Measurements from ENCODE around the gene GABRR2.

The GABRR2 gene

DNA sequence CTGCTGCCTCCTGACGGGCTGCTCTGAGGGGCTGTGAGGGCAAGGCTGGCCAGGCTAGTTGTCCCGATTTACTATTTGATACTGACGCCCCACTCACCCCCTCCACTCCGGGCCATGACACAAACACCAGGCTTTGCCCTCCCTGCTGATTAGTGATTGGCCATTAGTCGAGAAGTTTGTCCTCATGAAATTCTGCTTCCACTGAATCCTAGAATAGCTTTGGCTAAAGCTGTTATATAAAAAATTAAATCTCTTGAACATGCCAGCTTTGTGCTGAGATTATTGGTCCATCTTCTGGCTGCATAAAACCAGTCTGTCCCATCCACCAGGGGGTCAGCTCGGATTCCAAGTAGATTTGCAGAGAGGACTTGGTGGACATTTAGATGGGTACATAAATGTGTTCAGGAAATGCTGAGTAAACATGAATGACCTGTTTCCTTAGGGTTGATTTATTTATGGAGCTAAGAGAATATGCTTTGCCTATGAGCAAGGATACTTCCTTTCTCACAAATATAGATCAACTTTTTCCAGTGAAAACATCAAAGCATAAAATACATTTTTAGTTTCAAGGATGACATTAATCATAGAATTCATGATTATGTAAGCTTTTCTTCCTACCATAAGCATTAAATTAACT is at the start of gene GABRR2:
Gene GABRR2, minus strand, starts transcription at position 51 of the 637 bp plus-strand sequence. CDS start 134 bp downstream, outside the sequence.
- DNase-seq (ENCODE audit: low read depth), result no peak

DNA sequence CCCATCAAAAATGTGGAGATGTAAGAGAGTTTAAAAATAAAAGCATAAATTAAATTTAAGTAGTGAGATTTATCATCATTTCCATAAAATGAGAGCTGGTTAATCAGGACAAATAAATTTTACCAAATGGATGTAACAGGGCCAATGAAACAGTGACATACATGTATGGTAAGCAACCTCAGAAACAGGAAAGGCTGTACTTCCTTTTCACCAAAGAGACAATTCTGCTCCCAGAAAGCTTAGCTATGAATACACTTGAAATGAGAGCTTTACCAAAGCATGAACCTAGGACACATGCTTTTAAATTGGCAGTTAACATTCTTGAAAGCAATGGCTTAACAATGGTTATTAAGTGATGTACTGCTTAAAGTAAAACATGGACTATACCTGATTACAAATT is 49.5 kb upstream of the GABRR2 start:
- no peak for DNase-seq (ENCODE audit: low read depth)

DNA sequence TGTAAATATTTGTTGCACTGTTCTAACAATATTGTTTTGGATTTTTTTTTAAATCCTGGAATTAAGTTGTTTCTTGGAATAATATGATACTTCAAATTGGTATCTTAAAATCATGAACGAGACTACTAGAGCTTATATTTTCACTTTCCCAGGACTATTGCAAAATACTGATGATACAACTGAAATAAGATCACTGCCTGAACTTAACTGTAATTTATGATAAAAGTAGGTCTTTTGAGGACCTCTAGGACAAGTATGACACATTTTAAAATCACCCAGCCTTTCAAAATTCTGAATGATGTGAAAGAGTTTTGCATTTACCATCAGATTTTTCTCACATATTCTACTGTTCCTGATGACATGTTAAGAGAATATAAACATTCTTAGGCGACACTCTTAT is 46.1 kb upstream of the GABRR2 start:
- DNase-seq (ENCODE audit: low read depth), result no peak

DNA sequence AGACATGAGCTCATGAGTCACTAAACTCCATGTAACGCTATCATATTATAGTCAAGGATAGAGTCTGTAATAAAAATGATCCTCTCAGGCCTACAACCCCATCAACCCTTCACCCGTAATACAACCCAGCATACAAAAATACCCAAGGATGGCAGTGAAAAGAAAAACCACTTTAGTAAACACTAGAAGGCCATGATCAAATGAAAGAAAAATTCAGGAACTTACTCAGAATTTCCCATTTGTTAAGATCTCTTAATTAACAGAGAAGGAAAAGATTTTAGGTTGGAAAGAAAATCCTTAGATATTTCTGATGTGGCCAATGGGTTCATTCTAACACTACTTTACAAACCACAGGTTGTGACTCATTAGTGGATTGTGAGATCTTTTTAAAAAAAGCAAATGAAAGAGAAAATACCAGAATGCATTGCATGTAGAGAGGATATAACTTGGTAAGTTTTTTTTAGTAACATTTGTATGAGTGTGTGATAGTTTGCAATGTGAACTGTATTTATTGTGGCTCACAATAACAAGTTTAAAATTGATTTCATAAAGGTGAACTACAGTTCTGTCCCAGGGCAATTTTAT is 45.4 kb upstream of the GABRR2 start:
- no peak for DNase-seq (ENCODE audit: low read depth)

DNA sequence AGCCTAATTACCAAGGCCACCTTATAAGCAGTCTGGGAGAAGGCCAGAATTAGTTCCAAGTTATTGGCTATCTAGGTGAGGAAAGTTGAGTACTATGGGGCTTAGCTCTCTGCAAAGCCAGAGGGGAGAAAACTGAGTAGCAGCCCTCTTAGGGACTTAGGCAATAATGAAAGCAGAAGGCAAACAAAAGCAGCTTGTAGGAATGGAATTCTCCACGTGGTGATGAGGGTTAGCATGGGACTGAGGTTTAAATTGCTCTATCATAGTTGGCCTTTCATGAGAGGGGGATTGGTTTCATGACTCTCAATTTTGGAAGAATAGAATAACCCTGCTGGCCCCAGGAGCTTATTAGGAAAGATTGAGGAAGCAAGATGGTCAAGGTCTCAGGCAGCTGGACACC is 44.5 kb upstream of the GABRR2 start:
- DNase-seq (ENCODE audit: low read depth), result no peak

DNA sequence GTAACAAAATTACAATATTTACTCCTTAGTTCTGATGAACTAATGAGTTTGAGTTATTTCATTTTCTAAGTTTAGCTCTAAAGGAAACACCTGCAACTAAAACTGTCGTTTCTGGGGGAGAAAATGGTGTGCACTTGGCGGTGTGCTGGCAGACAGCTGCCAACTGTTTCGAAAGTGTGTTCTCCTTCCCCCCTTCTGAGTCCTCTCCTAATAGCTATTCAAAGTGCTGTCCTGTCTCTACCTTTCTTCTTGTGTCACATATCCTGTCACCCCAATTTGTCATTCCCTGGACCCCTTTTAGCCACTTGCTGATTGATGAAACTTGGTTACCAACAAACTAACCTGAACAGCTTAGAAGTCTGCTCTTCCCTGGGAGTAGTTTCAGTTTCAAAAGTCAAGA is 42.3 kb upstream of the GABRR2 start:
- DNase-seq (ENCODE audit: low read depth), result no peak

DNA sequence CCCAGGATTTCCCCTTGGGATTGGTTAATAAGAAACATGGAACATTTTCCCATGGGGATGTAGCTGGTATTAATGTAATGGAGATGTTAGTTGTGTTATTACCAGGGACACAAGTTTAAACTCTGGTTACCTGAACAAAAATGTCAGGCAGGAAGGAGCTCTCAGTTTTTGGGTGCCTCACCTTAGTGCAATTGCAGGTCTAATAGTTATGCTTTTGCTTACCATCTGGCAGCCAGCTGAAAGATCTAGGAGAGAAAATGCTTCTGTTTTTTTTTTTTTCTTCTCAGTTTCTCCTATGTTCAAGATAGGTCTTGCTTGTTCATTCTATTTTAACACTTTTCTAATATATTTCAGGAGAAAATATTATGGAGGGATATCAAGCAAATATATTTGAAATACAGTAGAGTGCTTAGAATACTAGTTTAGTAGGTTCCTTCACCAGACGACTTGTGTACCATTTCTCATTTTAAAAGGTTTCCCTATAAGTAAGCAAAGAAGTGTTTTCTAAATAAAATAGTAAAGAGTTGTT is 41.6 kb upstream of the GABRR2 start:
- no peak for DNase-seq (ENCODE audit: low read depth)

DNA sequence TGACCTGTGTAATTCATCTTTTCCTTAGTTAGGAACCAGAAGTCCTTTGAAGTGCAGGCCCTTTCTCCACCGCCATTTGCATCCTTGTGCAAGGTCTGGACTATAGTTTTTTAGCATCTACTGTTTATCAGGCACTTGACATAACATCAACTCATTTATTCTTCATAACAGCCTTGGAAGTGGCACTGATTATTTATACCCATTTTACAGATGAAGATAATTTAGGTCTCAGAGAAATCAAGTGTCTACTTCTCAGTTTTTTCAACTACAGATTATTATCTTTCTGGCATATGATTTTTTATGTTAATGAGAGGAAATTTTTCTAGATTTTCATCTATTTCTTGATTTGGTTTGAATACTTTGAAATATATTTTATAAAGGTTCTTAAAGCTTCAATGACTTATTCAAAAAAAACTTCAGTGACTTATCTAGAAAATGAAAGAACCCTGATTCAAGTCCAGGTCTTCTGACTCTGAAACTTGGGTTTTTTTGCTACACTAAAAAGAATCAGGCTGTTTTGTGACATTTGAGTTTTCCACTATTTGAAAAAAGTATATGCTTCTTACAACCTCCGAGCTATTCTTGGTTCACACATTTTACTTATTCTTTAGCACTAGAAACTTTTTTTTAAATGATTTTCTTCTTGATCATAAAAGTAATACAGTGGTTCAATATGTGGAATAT is 40.6 kb upstream of the GABRR2 start:
- no peak for DNase-seq (ENCODE audit: low read depth)

DNA sequence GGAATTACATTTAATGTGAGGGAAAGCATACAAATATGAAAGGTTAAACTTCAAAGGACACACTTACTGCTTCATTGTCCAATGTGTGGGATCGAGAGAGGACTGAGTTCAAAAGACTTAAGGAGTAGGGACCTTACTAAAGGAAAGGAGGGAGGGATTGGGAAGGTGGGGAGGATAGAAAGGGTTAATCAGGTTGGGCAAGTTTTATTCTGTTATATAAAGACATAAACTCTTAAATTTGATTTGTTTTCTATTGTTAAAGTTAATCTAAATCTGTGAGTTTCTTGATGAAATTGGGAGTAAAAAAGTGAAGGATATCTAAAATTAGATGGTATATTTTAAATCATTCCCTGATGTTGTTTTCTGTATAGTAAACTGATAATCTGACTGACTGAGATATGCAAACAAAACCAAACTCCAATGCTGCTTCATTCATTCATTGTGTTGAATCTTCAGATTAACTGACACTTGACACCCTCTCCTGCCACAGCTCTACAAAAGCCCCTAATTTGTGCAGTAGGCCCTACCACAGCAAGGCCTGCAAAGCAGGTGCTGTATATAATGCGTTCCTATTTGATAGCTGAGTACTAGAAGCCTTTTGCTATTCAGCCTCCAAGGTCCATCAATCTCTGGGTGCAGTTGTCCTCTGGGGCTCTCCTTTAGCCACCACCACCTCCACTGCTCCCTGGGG is 38.7 kb upstream of the GABRR2 start:
- no peak for DNase-seq (ENCODE audit: low read depth)

DNA sequence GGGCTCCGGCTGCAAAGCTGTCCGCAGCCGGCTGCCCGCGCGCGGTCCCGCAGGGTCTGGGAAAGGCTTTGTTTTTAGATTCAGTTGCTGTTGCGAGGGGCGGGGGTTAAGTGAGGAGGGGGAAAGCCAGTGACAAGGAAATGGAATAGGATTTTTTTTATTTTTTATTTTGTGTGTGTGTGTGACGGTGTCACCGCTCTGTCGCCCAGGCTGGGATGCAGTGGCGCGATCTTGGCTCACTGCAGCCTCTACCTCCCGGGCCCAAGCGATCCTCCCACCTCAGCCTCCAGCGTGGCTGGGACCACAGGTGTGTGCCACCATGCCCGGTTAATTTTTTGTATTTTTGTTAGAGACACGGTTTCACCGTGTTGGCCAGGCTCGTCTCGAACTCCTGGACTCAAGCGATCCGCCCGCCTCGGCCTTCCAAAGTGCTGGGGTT is 38.0 kb upstream of the GABRR2 start:
- no peak for DNase-seq (ENCODE audit: low read depth)

DNA sequence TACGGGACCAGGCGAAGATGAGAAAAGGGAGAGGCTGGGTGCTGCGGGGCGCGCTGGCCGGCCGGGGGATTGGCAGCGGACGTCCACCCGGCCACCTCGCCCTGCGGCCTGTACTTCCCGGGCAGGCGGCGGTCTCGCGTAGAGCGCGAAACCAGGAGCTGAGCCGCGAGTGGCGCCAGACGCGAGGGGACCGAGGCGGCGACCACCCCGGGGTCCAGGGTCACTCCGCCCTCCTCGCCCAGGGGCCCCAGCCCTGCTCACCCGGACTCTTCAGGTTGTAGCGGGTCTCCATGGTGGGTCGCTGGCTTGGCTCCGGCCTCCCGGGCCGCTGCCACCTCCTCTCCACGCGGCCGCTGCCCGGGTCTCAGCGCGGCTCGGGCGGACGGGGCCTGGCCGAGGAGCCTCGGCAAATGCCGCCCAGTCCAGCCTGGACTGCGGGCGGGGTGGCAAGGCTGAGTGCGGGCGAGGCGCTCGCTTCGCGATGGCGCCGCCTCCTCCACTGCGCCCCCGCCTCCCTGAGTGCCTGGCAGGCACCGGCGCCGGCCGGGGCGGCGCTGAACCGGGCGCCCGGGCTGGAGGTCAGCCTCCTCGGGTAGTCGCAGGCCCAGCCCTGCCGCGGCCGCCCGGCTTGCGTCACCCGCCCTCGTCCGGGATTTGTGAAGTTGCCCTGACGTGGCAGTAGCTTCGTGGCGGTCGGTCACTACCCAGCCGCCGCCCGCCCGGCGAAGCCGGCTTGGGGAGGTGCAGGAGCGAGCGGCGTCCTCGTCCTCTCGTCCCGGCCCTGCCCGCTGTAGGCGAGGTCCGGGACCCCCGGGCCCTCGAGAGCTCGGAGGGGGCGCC is 37.4 kb upstream of the GABRR2 start, which contains the start of gene UBE2J1:
Gene UBE2J1, minus strand, starts transcription at position 445 of the 840 bp plus-strand sequence. Its CDS starts 153 bp downstream, at position 292.
- peak; percentile 76 for DNase-seq (ENCODE audit: low read depth)

DNA sequence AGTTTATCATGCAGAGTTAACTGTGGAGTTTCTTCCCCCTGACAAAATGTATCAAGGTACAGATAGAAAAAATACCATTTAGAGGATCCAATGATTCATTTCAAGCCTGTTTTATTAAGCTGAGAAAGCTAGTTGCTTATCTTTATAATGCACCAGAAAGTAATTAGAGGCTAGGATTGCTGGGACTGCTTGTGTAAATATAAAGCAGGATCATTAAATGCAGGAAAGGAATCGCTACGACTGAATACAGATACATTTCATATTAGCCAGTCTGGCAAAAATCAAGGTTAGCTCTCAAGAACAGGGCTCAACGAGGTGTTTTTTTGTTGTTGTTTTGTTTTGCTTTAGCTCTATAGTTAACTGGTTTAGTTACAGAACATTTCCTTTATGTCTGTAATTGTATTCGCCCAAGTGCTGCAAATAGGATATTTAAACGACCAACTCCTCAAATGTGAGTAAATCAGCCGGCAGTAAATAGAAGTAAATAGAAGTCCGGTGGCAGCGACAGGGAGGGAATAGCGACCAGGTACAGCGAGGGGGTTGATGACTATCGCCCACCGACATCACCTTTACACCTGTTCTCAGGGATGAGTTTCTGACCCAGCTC is 36.7 kb upstream of the GABRR2 start:
- DNase-seq (ENCODE audit: low read depth), result no peak

DNA sequence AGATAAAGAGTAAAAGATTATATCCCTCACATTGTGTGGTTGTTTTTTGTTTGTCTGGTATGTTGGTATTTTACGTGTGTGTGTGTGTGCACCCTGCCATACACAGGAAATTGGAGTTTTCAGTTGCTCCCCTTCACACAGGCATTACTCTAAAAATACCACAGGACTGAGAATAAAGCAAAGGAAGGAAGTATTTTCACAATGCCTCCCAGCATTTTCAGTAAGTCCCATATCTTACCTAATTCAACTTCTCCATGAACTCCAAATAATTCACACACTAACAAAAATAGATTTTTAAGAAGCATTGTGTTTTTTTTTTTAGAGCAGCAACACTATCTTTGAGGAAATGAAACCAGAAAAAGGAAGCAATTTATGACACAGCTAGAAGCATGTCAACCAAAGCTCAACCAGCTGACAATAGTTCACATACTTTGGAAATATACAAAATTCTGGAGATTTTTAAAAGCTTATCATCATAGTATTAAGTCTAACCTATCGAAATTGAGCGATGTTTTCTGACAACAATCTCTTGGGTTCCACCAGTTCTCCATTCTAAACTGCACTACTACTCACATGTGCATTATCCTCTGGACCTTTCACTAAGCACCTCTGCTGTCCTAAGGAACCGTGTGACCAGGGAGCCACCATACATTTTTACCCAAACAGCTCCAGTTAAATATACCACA is 35.3 kb upstream of the GABRR2 start:
- DNase-seq (ENCODE audit: low read depth), result no peak

DNA sequence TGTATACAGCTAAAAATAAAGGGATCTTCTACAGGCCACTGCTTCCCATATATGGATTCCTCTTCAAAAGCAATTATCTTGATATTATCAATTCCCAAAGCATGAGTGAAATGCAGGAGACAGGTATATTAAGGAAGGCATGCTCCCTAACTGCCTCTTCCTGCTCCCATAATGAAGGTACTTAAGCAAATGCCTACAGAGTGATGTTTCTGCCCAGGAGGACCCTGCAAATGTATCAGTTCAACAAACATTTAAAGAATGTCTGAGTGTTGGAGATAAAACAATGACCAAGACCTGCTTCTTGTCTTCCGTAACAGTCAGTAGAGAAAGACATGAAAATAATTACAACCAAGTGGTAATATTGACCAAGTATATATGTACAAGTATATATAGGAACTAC is 33.3 kb upstream of the GABRR2 start:
- DNase-seq (ENCODE audit: low read depth), result no peak

DNA sequence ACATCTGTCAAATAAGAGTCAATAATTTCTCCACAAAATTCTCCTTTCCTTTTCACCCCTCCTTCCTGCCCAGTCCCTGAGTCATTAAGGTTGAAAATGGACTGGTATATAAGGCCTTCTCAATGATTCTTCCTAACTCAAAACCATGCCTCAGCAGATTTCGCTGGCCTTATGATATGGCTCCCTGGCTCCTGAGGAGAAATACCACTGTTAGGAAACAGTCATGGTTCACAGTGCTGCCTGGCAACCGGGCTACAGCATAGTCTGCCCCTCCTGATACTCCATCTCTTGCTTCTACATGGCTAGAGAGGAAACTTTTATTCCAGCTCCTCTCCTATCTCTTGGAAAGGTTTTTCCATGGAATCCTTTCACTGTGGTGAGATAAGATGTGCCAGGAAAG is 32.7 kb upstream of the GABRR2 start:
- DNase-seq (ENCODE audit: low read depth), result no peak

DNA sequence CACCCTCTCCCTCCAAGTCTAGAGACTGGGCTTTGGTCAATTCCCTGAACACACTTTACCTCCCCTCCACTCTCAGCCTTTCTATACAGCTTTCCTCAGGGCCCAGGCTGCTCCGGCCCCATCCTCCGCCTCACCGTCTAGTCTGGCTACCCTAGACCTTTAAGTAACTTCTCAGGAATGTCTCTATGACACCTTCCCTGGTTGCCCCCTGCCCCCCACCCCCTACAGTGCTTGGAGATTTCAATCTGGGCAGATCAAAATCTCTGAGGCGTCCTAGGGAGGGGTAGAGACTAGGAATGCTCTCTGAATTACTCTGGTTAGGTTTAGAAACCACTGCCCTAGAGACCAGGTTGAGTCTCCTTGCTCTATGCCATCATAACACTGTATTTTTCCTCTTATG is 31.3 kb upstream of the GABRR2 start:
- DNase-seq (ENCODE audit: low read depth), result no peak

DNA sequence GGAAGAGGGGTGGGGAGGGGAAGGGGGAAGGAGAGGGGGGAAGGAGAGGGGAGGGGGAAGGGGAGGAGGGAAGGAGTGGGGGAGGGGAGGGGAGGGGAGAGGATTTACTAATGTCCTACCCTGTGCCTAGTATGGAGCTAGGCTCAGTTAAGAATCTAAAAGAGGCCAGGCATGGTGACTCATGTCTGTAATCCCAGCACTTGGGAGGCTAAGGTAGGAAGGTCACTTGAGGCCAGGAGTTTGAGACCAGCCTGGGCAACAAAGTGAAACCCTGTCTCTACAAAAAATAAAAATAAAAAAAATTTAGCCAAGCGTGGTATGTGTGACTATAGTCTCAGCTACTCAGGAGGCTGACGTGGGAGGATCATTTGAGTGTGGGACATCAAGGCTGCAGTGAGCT is 24.5 kb upstream of the GABRR2 start:
- no peak for DNase-seq (ENCODE audit: low read depth)

DNA sequence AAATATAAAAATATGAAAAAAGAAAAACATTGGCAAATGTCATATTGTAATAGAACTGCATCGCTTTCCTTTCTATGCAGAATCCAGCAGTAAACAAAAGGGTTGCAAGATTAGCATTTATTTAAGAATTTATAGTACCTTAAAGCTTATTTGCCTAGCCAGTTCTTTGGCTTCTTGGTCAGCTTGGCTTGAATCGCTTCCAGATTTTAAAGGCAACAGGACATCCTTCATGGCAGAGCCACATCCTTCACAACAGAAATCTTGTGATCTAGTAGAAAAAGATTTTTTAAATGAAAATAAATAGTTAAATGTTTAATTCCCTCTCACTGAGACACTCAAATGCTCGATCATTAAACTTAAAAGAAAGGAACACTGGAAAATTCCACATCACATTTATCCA is 20.1 kb upstream of the GABRR2 start:
- DNase-seq (ENCODE audit: low read depth), result no peak

DNA sequence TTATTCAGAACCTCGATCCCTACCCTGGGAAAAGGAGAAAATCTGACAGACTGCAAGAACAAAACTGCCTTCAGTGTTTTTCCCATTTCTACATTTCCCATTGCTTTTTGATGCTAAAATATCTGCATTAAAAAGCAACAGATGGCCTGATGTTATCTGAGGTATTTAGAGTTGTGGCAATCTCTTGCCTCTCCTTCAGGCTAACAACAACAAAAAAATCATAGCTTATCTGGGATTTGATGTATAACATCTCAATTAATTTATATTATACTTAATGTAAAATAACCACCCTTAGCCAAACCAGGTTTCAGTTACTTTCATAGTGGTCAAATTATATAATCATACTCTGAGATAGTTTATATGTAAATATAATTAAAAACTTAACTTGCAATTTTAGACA is 15.8 kb upstream of the GABRR2 start:
- no peak for DNase-seq (ENCODE audit: low read depth)

DNA sequence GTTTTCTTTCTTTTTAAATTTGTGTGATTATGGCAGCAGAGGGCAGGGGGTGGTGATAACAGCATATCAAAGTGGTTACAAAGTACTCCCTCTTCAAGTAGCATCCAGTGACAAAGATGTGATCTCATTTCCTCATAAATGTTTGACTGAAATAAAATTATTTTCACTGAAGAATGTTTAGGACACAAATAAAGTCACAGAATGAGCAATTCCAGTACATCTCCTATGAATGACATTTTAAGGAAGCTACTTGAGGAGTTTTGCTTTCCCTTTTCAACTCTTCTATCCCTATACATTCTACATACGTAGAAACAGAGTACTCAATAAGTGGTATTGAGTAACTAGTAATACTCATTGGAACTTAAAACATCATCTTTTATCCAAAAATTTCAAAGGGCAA is 13.9 kb upstream of the GABRR2 start:
- no peak for DNase-seq (ENCODE audit: low read depth)

DNA sequence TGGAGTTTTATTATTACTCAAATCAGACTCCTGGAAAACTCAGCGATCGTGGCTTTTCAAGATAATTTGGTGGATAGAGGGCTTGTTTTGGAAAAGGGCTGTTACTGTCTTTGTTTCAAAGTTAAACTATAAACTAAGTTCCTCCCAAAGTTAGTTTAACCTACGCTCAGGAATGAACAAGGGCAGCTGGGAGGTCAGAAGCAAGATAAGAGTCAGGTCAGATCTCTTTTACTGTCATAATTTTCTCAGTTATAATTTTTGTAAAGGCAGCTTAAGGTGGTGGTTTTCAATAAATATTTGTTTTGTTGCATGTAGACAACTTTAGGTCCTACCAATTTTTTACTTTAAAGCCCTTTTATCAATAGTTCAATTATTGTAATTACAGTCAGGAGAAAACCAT is 9.2 kb upstream of the GABRR2 start:
- DNase-seq (ENCODE audit: low read depth), result no peak

Measured in activated T-cell treated with anti-CD3 and anti-CD28 coated beads for 48 hours (primary cell).